ENCODE data around the gene DPP6. TPM values are rescaled to one million over a fixed set of nuclear protein-coding genes. Genes with fewer than 3 reads are reported as not detected.
A peak's percentile ranks its signal among the peaks of the same experiment; 100 is the strongest.

DPP6 gene
- total and polyA plus RNA-seq, 4 experiments from 2014 or later, result not detected

- ChIA-PET POLR2A (ENCODE audit: partially characterized antibody) (no interaction called here), CTCF (ENCODE audit: partially characterized antibody) (interaction anchor here (1.1 to 2.5 kb wide), 6 partner anchors 8 to 1609 kb away, joined by 3 to 7 read pairs (median 4); no protein-coding TSS in a partner anchor)
- H3K27me3 Mint-ChIP-seq, result no peaks in the 10 kb centered on the region
- Histone ChIP-seq H3K27me3 (ENCODE audit: insufficient read depth, low read length) (no peaks in the 10 kb centered on the region), H3K4me1 (ENCODE audit: insufficient read depth, low read length) (no peaks in the 10 kb centered on the region), H3K4me3 (ENCODE audit: low read length in 2 of 2) (no peak overlapping the region), H3K27ac (ENCODE audit: low read depth, low read length) (no peak overlapping the region), H3K36me3 (ENCODE audit: insufficient read depth, low read length) (no peaks in the 10 kb centered on the region), H3K9me3 (ENCODE audit: control insufficient read depth in 1 of 2, low read length in 2 of 2) (no peaks in the 10 kb centered on the region)
- H3K4me1 Mint-ChIP-seq, result no peaks in the 10 kb centered on the region
- intact Hi-C loops (cut with micrococcal nuclease), result no loop called here
- no peak overlapping the region for H3K4me3 Mint-ChIP-seq
- H3K27ac Mint-ChIP-seq, result no peak overlapping the region
- no peaks in the 10 kb centered on the region for H3K36me3 Mint-ChIP-seq
- peaks cover 0 to 16% (median 9%) of the 10 kb centered on the region in 8 donors for H3K9me3 Mint-ChIP-seq
- peak in 3 of 5 donors; percentile 3 to 9 (median 4) for DNase-seq
These were observed 451.9 kb downstream of the DPP6 start for GRCh38 chr7:154503962-154504550.

DNA sequence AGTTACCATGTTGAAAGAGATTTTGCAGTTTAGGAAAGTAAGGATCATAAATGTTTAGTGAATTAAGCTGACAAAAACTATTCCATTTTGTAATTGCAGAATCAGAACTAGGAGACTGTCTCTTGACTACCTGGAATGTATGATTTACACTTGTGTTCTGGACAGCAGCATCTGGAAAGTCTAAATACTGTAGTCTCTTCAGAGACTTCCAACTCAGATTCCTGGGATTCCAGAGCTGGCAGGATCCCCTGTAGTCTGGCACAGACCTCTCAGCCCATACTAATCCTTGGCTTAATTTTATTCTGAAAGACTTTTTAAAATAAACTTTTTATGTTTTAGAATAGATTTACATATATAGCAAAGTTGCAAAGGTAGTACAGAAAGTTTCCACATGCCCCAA, 452.7 kb downstream of the DPP6 start:
- intact Hi-C loops (cut with micrococcal nuclease), result no loop called here
- Mint-ChIP-seq H3K4me3 (no peak overlapping the region), H3K9me3 (peaks cover 0 to 16% (median 11%) of the 10 kb centered on the region in 8 donors), H3K36me3 (no peaks in the 10 kb centered on the region), H3K27me3 (no peaks in the 10 kb centered on the region), H3K27ac (no peak overlapping the region), H3K4me1 (no peaks in the 10 kb centered on the region)
- Histone ChIP-seq H3K9me3 (ENCODE audit: control insufficient read depth in 1 of 2, low read length in 2 of 2) (no peaks in the 10 kb centered on the region), H3K36me3 (ENCODE audit: insufficient read depth, low read length) (no peaks in the 10 kb centered on the region), H3K27me3 (ENCODE audit: insufficient read depth, low read length) (no peaks in the 10 kb centered on the region), H3K4me3 (ENCODE audit: low read length in 2 of 2) (no peak overlapping the region), H3K4me1 (ENCODE audit: insufficient read depth, low read length) (no peaks in the 10 kb centered on the region), H3K27ac (ENCODE audit: low read depth, low read length) (no peak overlapping the region)
- ChIA-PET CTCF (ENCODE audit: partially characterized antibody) (interaction anchor here (2.4 kb wide), 1 partner anchor 9 kb away, joined by 7 read pairs; no protein-coding TSS in a partner anchor), POLR2A (ENCODE audit: partially characterized antibody) (no interaction called here)
- no peak for DNase-seq

- Mint-ChIP-seq H3K36me3 (no peaks in the 10 kb centered on the region), H3K4me3 (no peak overlapping the region), H3K27ac (no peak overlapping the region), H3K27me3 (no peaks in the 10 kb centered on the region), H3K9me3 (peaks cover 0 to 16% (median 11%) of the 10 kb centered on the region in 8 donors), H3K4me1 (no peaks in the 10 kb centered on the region)
- POLR2A ChIA-PET (ENCODE audit: partially characterized antibody), result no interaction called here
- no peak for DNase-seq
- Histone ChIP-seq H3K4me3 (ENCODE audit: low read length in 2 of 2) (no peak overlapping the region), H3K36me3 (ENCODE audit: insufficient read depth, low read length) (no peaks in the 10 kb centered on the region), H3K9me3 (ENCODE audit: control insufficient read depth in 1 of 2, low read length in 2 of 2) (no peaks in the 10 kb centered on the region), H3K4me1 (ENCODE audit: insufficient read depth, low read length) (no peaks in the 10 kb centered on the region), H3K27ac (ENCODE audit: low read depth, low read length) (no peak overlapping the region), H3K27me3 (ENCODE audit: insufficient read depth, low read length) (no peaks in the 10 kb centered on the region)
- intact Hi-C loops (cut with micrococcal nuclease), result no loop called here
- CTCF ChIA-PET (ENCODE audit: partially characterized antibody), result interaction anchor here (2.4 kb wide), 1 partner anchor 10 kb away, joined by 7 read pairs; no protein-coding TSS in a partner anchor
These were observed 453.2 kb downstream of the DPP6 start for GRCh38 chr7:154505362-154505761.

- H3K4me3 Mint-ChIP-seq, result no peak overlapping the region
- no peaks in the 10 kb centered on the region for H3K36me3 Mint-ChIP-seq
- POLR2A ChIA-PET (ENCODE audit: partially characterized antibody), result no interaction called here
- Histone ChIP-seq H3K4me3 (ENCODE audit: low read length in 2 of 2) (no peak overlapping the region), H3K27me3 (ENCODE audit: insufficient read depth, low read length) (no peaks in the 10 kb centered on the region), H3K4me1 (ENCODE audit: insufficient read depth, low read length) (no peaks in the 10 kb centered on the region), H3K27ac (ENCODE audit: low read depth, low read length) (no peak overlapping the region), H3K9me3 (ENCODE audit: control insufficient read depth in 1 of 2, low read length in 2 of 2) (no peaks in the 10 kb centered on the region), H3K36me3 (ENCODE audit: insufficient read depth, low read length) (no peaks in the 10 kb centered on the region)
- no peak for DNase-seq
- no peaks in the 10 kb centered on the region for H3K4me1 Mint-ChIP-seq
- intact Hi-C loops (cut with micrococcal nuclease), result no loop called here
- H3K9me3 Mint-ChIP-seq, result peaks cover 0 to 5% (median under 1%) of the 10 kb centered on the region in 8 donors
- CTCF ChIA-PET (ENCODE audit: partially characterized antibody), result no interaction called here
- H3K27me3 Mint-ChIP-seq, result no peaks in the 10 kb centered on the region
- no peak overlapping the region for H3K27ac Mint-ChIP-seq
These were observed 457.0 kb downstream of the DPP6 start for GRCh38 chr7:154509192-154509591.

GRCh38 chr7:154512121-154512833, 460.1 kb downstream of the DPP6 start:
- intact Hi-C loops (cut with micrococcal nuclease), result no loop called here
- peaks cover 0 to 10% (median under 1%) of the 10 kb centered on the region in 8 donors for H3K9me3 Mint-ChIP-seq
- Histone ChIP-seq H3K4me1 (ENCODE audit: insufficient read depth, low read length) (no peaks in the 10 kb centered on the region), H3K36me3 (ENCODE audit: insufficient read depth, low read length) (no peaks in the 10 kb centered on the region), H3K27ac (ENCODE audit: low read depth, low read length) (no peak overlapping the region), H3K9me3 (ENCODE audit: control insufficient read depth in 1 of 2, low read length in 2 of 2) (no peaks in the 10 kb centered on the region), H3K27me3 (ENCODE audit: insufficient read depth, low read length) (no peaks in the 10 kb centered on the region), H3K4me3 (ENCODE audit: low read length in 2 of 2) (no peak overlapping the region)
- no peaks in the 10 kb centered on the region for H3K4me1 Mint-ChIP-seq
- CTCF ChIA-PET (ENCODE audit: partially characterized antibody), result interaction anchor here (1.5 kb wide), 1 partner anchor 9 kb away, joined by 7 read pairs; no protein-coding TSS in a partner anchor
- H3K4me3 Mint-ChIP-seq, result no peak overlapping the region
- no peaks in the 10 kb centered on the region for H3K27me3 Mint-ChIP-seq
- POLR2A ChIA-PET (ENCODE audit: partially characterized antibody), result no interaction called here
- H3K36me3 Mint-ChIP-seq, result no peaks in the 10 kb centered on the region
- no peak overlapping the region for H3K27ac Mint-ChIP-seq
- DNase-seq, result no peak

GRCh38 chr7:154517768-154518167, 465.6 kb downstream of the DPP6 start:
- DNase-seq, result no peak
- H3K4me3 Mint-ChIP-seq, result no peak overlapping the region
- no peaks in the 10 kb centered on the region for H3K27me3 Mint-ChIP-seq
- no peaks in the 10 kb centered on the region for H3K4me1 ChIP-seq (ENCODE audit: insufficient read depth, low read length)
- H3K9me3 ChIP-seq (ENCODE audit: control insufficient read depth in 1 of 2, low read length in 2 of 2), result no peaks in the 10 kb centered on the region
- H3K4me3 ChIP-seq (ENCODE audit: low read length in 2 of 2), result no peak overlapping the region
- H3K27ac ChIP-seq (ENCODE audit: low read depth, low read length), result no peak overlapping the region
- no peak overlapping the region for H3K27ac Mint-ChIP-seq
- ChIA-PET POLR2A (ENCODE audit: partially characterized antibody) (no interaction called here), CTCF (ENCODE audit: partially characterized antibody) (interaction anchor here (1.3 kb wide), 1 partner anchor 14 kb away, joined by 5 read pairs; no protein-coding TSS in a partner anchor)
- peaks cover 0 to 5% (median 0%) of the 10 kb centered on the region in 8 donors for H3K9me3 Mint-ChIP-seq
- H3K36me3 ChIP-seq (ENCODE audit: insufficient read depth, low read length), result no peaks in the 10 kb centered on the region
- no peaks in the 10 kb centered on the region for H3K36me3 Mint-ChIP-seq
- H3K27me3 ChIP-seq (ENCODE audit: insufficient read depth, low read length), result no peaks in the 10 kb centered on the region
- H3K4me1 Mint-ChIP-seq, result no peaks in the 10 kb centered on the region
- intact Hi-C loops (cut with micrococcal nuclease), result no loop called here

DNA sequence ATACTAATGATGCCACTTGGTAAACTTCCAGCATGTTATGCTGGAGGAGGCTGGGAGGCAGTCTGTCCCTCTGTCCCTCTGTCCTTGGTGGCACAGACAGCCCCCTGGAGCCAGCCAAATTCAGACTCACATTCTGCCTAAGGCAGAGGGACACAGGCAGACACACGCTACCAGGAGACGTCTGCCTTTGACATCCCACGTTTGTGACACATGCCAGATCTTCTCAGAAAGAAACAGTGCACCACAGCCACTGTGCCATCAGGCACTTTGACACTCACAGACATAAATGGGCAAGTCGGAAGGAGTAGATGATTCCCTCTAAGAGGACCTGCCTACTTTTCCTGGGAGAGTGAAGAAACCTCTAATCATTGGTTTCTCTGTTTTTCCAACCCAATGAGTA, 467.0 kb downstream of the DPP6 start:
- Mint-ChIP-seq H3K9me3 (peaks cover 0 to 6% (median 0%) of the 10 kb centered on the region in 8 donors), H3K4me3 (no peak overlapping the region), H3K27me3 (no peaks in the 10 kb centered on the region), H3K36me3 (no peaks in the 10 kb centered on the region), H3K27ac (no peak overlapping the region), H3K4me1 (no peaks in the 10 kb centered on the region)
- ChIA-PET CTCF (ENCODE audit: partially characterized antibody) (no interaction called here), POLR2A (ENCODE audit: partially characterized antibody) (no interaction called here)
- no peaks in the 10 kb centered on the region for H3K36me3 ChIP-seq (ENCODE audit: insufficient read depth, low read length)
- no peaks in the 10 kb centered on the region for H3K4me1 ChIP-seq (ENCODE audit: insufficient read depth, low read length)
- no peaks in the 10 kb centered on the region for H3K27me3 ChIP-seq (ENCODE audit: insufficient read depth, low read length)
- intact Hi-C loops (cut with micrococcal nuclease), result no loop called here
- no peak overlapping the region for H3K4me3 ChIP-seq (ENCODE audit: low read length in 2 of 2)
- DNase-seq, result no peak
- no peak overlapping the region for H3K27ac ChIP-seq (ENCODE audit: low read depth, low read length)
- H3K9me3 ChIP-seq (ENCODE audit: control insufficient read depth in 1 of 2, low read length in 2 of 2), result no peaks in the 10 kb centered on the region

All from CD4-positive, alpha-beta memory T cell (primary cell).